ENCODE measurements around the gene IL1RL1. TPM values are rescaled to one million over a fixed set of nuclear protein-coding genes. Genes with fewer than 3 reads are reported as not detected.

IL1RL1 gene
- total RNA-seq, 2 experiments from 2014 or later, result not detected

DNA sequence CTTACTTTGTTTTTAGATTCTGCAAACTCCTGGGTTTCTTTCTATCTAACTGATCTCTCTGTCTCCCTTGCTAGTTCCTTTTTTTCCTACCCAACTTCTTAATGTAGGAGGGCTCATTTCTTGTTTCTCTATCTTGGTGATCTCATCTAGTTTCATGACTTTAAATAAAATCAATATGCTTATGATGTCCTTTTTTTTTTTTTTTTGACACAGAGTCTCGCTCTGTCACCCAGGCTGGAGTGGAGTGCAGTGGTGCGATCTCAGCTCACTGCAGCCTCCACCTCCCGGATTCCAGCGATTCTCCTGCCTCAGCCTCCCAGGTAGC is 42.2 kb upstream of the IL1RL1 start:
- no peak overlapping the region for H3K27ac ChIP-seq (ENCODE audit: low read depth in 1 of 2, low read length in 2 of 2)
- Mint-ChIP-seq H3K36me3 (ENCODE audit: low read depth) (no peaks in the 10 kb centered on the region), H3K4me3 (no peak overlapping the region), H3K27ac (no peak overlapping the region), H3K9me3 (no peaks in the 10 kb centered on the region), H3K4me1 (ENCODE audit: low read depth) (peaks cover 10% of the 10 kb centered on the region), H3K27me3 (peaks cover 5% of the 10 kb centered on the region)
- H3K27me3 ChIP-seq (ENCODE audit: control insufficient read depth in 1 of 2, insufficient read depth in 2 of 2, low read length in 2 of 2), result peaks cover 0 to 2% of the 10 kb centered on the region in 2 experiments
- TF ChIP-seq, protein P1, sequence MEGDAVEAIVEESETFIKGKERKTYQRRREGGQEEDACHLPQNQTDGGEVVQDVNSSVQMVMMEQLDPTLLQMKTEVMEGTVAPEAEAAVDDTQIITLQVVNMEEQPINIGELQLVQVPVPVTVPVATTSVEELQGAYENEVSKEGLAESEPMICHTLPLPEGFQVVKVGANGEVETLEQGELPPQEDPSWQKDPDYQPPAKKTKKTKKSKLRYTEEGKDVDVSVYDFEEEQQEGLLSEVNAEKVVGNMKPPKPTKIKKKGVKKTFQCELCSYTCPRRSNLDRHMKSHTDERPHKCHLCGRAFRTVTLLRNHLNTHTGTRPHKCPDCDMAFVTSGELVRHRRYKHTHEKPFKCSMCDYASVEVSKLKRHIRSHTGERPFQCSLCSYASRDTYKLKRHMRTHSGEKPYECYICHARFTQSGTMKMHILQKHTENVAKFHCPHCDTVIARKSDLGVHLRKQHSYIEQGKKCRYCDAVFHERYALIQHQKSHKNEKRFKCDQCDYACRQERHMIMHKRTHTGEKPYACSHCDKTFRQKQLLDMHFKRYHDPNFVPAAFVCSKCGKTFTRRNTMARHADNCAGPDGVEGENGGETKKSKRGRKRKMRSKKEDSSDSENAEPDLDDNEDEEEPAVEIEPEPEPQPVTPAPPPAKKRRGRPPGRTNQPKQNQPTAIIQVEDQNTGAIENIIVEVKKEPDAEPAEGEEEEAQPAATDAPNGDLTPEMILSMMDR (IDR thresholded peaks at IDR 0.05), result no peak
- H3K4me3 ChIP-seq (ENCODE audit: low read length), result no peak overlapping the region
- H3K4me1 ChIP-seq (ENCODE audit: insufficient read depth, low read length), result peaks cover 8% of the 10 kb centered on the region
- no peak for DNase-seq
- H3K36me3 ChIP-seq (ENCODE audit: insufficient read depth, low read length), result no peaks in the 10 kb centered on the region
- ChIA-PET POLR2A (no interaction called here), CTCF (no interaction called here)
- no peaks in the 10 kb centered on the region for H3K9me3 ChIP-seq (ENCODE audit: control insufficient read depth in 1 of 2, insufficient read depth in 1 of 2, low read length in 2 of 2)
- ATAC-seq (ENCODE audit: poor library complexity), result no peak
- intact Hi-C loops (cut with DNase I, micrococcal nuclease), result no loop called here

DNA sequence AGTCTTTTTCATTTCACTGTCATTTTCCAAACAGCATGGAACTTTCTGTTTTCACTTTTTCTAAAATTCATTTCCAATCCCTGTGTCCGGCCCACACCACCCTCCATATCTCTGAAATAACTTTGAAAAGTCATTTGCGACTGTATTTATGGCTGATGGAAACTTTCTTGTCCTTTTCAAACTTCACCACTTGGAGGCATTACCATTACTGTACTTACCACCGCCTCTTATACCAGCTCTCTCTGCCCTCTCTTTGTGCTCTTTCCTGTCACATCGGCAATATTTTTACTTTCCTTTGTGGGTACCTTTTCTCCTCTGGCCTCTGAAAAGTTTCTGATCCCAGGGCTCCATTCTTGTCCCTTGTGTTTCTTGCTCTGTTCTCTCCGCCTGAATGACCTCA is 39.5 kb upstream of the IL1RL1 start:
- no peak overlapping the region for H3K27ac Mint-ChIP-seq
- Histone ChIP-seq H3K4me3 (ENCODE audit: low read length) (no peak overlapping the region), H3K4me1 (ENCODE audit: insufficient read depth, low read length) (peaks cover 13% of the 10 kb centered on the region), H3K36me3 (ENCODE audit: insufficient read depth, low read length) (no peaks in the 10 kb centered on the region), H3K27me3 (ENCODE audit: control insufficient read depth in 1 of 2, insufficient read depth in 2 of 2, low read length in 2 of 2) (peaks cover 0 to 2% of the 10 kb centered on the region in 2 experiments), H3K27ac (ENCODE audit: low read depth in 1 of 2, low read length in 2 of 2) (no peak overlapping the region), H3K9me3 (ENCODE audit: control insufficient read depth in 1 of 2, insufficient read depth in 1 of 2, low read length in 2 of 2) (no peaks in the 10 kb centered on the region)
- H3K36me3 Mint-ChIP-seq (ENCODE audit: low read depth), result no peaks in the 10 kb centered on the region
- intact Hi-C loops (cut with DNase I, micrococcal nuclease), result no loop called here
- H3K27me3 Mint-ChIP-seq, result peaks cover 5% of the 10 kb centered on the region
- TF ChIP-seq, protein P1 (IDR thresholded peaks at IDR 0.05), result peak; percentile 9
- ChIA-PET CTCF (interaction anchor here (1.5 kb wide), 1 partner anchor 32 kb away, joined by 5 read pairs; no protein-coding TSS in a partner anchor), POLR2A (no interaction called here)
- H3K4me3 Mint-ChIP-seq, result no peak overlapping the region
- peaks cover 2% of the 10 kb centered on the region for H3K9me3 Mint-ChIP-seq
- peaks cover 10% of the 10 kb centered on the region for H3K4me1 Mint-ChIP-seq (ENCODE audit: low read depth)
- DNase-seq, result peak in 3 of 14 experiments; percentile 37 to 51 (median 49)
- ATAC-seq (ENCODE audit: poor library complexity), result peak; percentile 62

DNA sequence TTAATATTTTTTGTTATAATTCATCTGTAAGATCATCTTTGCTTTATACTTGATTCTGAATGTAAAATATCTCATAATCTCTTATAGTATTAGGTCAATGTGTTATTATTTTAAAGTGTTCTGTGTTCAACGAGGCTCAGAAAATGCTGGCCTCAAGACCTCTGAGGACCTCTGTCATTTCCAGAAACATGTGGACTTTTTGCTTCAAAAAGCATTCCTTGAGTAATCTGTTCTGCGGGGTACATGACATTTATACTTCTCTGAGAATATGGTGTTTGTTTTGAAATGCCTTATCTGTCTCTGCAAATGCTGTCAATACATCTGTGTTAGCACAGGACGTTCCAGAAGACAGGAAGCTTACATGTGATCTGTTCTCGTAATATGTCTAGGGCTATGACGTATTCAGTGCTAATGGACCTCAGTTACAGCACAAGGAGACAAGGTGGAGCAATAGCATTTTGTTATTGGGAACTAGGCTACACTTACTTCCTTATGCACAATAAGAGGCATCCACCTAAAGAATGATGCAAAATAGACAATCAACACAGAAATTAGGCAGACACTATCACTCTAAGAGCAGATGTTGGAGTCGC is 37.6 kb upstream of the IL1RL1 start:
- Mint-ChIP-seq H3K27ac (no peak overlapping the region), H3K4me3 (no peak overlapping the region), H3K9me3 (peaks cover 2% of the 10 kb centered on the region), H3K27me3 (peaks cover 5% of the 10 kb centered on the region), H3K36me3 (ENCODE audit: low read depth) (no peaks in the 10 kb centered on the region), H3K4me1 (ENCODE audit: low read depth) (peaks cover 19% of the 10 kb centered on the region)
- Histone ChIP-seq H3K27me3 (ENCODE audit: control insufficient read depth in 1 of 2, insufficient read depth in 2 of 2, low read length in 2 of 2) (peaks cover 0 to 2% of the 10 kb centered on the region in 2 experiments), H3K36me3 (ENCODE audit: insufficient read depth, low read length) (no peaks in the 10 kb centered on the region), H3K27ac (ENCODE audit: low read depth in 1 of 2, low read length in 2 of 2) (no peak overlapping the region), H3K9me3 (ENCODE audit: control insufficient read depth in 1 of 2, insufficient read depth in 1 of 2, low read length in 2 of 2) (no peaks in the 10 kb centered on the region), H3K4me3 (ENCODE audit: low read length) (no peak overlapping the region), H3K4me1 (ENCODE audit: insufficient read depth, low read length) (peaks cover 14% of the 10 kb centered on the region)
- POLR2A ChIA-PET, result interaction anchor here (0.5 kb wide), 1 partner anchor 22 kb away, joined by 3 read pairs; no protein-coding TSS in a partner anchor
- DNase-seq (peak in 1 of 14 experiments; percentile 25), ATAC-seq (ENCODE audit: poor library complexity) (no peak)
- TF ChIP-seq, protein P1 (IDR thresholded peaks at IDR 0.05), result no peak
- CTCF ChIA-PET, result interaction anchor here (0.6 kb wide), 1 partner anchor 169 kb away, joined by 3 read pairs; no protein-coding TSS in a partner anchor
- intact Hi-C loops (cut with DNase I, micrococcal nuclease), result no loop called here

Data from CD4-positive, alpha-beta T cell (primary cell).